Lung (tissue), 12 donors: Measurements from ENCODE around the gene MNX1. TPM values are rescaled to one million over a fixed set of nuclear protein-coding genes. Genes with fewer than 3 reads are reported as not detected.

Source experiments
- ATAC-seq: fragments of 200-7000 bp; cut with Tn5 transposase; one replicate; pipeline ENCODE4 v1.9.1; 2020; ENCODE audit warnings: moderate number of reproducible peaks; ENCODE audit not compliant: insufficient read depth, low FRiP score
- DNase-seq, 3 donors: peaks; one replicate each; pipeline ENCODE4 v3.0.0-alpha.2; 2013 to 2017
- H3K27ac ChIP-seq, 2 donors: one replicate each; pipeline ENCODE4 v1.5.1; 2013; ENCODE audit warnings: mild to moderate bottlenecking in 2 of 2, moderate library complexity in 2 of 2, control low read depth in 1 of 2, inconsistent platforms in 1 of 2, low read depth in 1 of 2, low read length in 1 of 2
- H3K27me3 ChIP-seq, 3 donors: one replicate each; pipeline ENCODE4 v1.5.1; 2013; ENCODE audit warnings: low read length in 2 of 3; ENCODE audit not compliant: control insufficient read depth in 3 of 3, insufficient read depth in 3 of 3
- H3K36me3 ChIP-seq, 4 donors: one replicate each; pipeline ENCODE4 v1.5.1; 2013; ENCODE audit warnings: low read length in 4 of 4, mild to moderate bottlenecking in 1 of 4, moderate library complexity in 1 of 4; ENCODE audit not compliant: control insufficient read depth in 4 of 4, insufficient read depth in 4 of 4
- H3K4me1 ChIP-seq, 5 donors: one replicate each; pipeline ENCODE4 v1.5.1; 2013; ENCODE audit warnings: low read length in 5 of 5, mild to moderate bottlenecking in 2 of 5, moderate library complexity in 1 of 5; ENCODE audit not compliant: control insufficient read depth in 5 of 5, insufficient read depth in 5 of 5
- H3K4me3 ChIP-seq: one replicate; pipeline ENCODE4 v1.5.1; 2013; ENCODE audit warnings: mild to moderate bottlenecking, control low read depth, moderate library complexity
- H3K9ac ChIP-seq, 2 donors: one replicate each; pipeline ENCODE4 v1.5.1; 2013; ENCODE audit warnings: low read length in 2 of 2, control low read depth in 1 of 2; ENCODE audit not compliant: insufficient read depth in 1 of 2
- H3K9me3 ChIP-seq, 4 donors: one replicate each; pipeline ENCODE4 v1.5.1; 2013; ENCODE audit warnings: low read length in 3 of 4, mild to moderate bottlenecking in 1 of 4, moderate library complexity in 1 of 4; ENCODE audit not compliant: control insufficient read depth in 4 of 4, insufficient read depth in 3 of 4
- CTCF ChIP-seq: IDR thresholded peaks from 2 replicates; pipeline ENCODE4 v1.5.1; 2012; ENCODE audit warnings: mild to moderate bottlenecking; ENCODE audit errors: control extremely low read depth, extremely low read depth
- WGBS, 2 donors: extraction: QIAGEN DNeasy Blood & Tissue Kit; methylation state at CpG; one replicate each; pipeline ENCODE4 v1.1.7; 2013; 5-methylcytosine and 5-hydroxymethylcytosine counted together
- polyA plus RNA-seq, 2 donors: library from polyadenylated mRNA; stranded (reverse); fragments of 200-250 nt; gene quantifications; one replicate each; pipeline ENCODE4 v1.2.1, GENCODE V29; 2013
- total RNA-seq, 2 donors: library from RNA; depleted of rRNA in 1 of 2; stranded (reverse); fragments of >200 nt in 1 of 2; gene quantifications; one replicate each; pipeline ENCODE4 v1.2.1, GENCODE V29; 2014 to 2021
- donor health status: control.
- donor health status: control.
- donor health status: Bipolar disorder and iron deficiency.
- donor health status: healthy.
- donor health status: DM: yes; HTN: yes; CAD: no.

The MNX1 gene
- total and polyA plus RNA-seq, 4 donors, result 0.10 to 1.4 TPM; not detected in 2

- no peak for DNase-seq
- H3K4me1 ChIP-seq, result peaks cover 0 to 17% (median 4%) of the 10 kb centered on the region in 5 donors
- no peak overlapping the region for H3K9ac ChIP-seq
Measured at GRCh38 chr7:157014635-157015555, 4.4 kb upstream of the MNX1 start.

GRCh38 chr7:157013602-157014549 lies 3.4 kb upstream of the MNX1 start:
- Histone ChIP-seq H3K27ac (no peak overlapping the region), H3K4me3 (no peak overlapping the region), H3K36me3 (no peaks in the 10 kb centered on the region), H3K9ac (no peak overlapping the region), H3K4me1 (peaks cover 0 to 20% (median 9%) of the 10 kb centered on the region in 5 donors), H3K27me3 (peaks cover 37 to 78% (median 76%) of the 10 kb centered on the region in 3 donors), H3K9me3 (peaks cover 0 to 4% (median 0%) of the 10 kb centered on the region in 4 donors)
- TF ChIP-seq CTCF, result no peak
- no peak for ATAC-seq
- DNase-seq, result no peak
- WGBS, 2 donors, result 24 to 27% methylated on average over 13 of the region's 13 CpGs

More at GRCh38 chr7:157014635-157015555, 4.4 kb upstream of the MNX1 start:
- Histone ChIP-seq H3K27me3 (peaks cover 31 to 82% (median 82%) of the 10 kb centered on the region in 3 donors), H3K4me3 (no peak overlapping the region), H3K9me3 (peaks cover 0 to 6% (median 0%) of the 10 kb centered on the region in 4 donors), H3K36me3 (no peaks in the 10 kb centered on the region), H3K27ac (no peak overlapping the region)
- ATAC-seq, result no peak
- TF ChIP-seq CTCF, result no peak
- WGBS, 2 donors, result 22 to 35% methylated on average over 12 of the region's 12 CpGs

GRCh38 chr7:157013101-157013500 lies 2.6 kb upstream of the MNX1 start:
- H3K9ac ChIP-seq, result no peak overlapping the region
- ATAC-seq, result no peak
- H3K4me1 ChIP-seq, result peaks cover 0 to 21% (median 11%) of the 10 kb centered on the region in 5 donors
- TF ChIP-seq CTCF, result no peak
- H3K4me3 ChIP-seq, result no peak overlapping the region
- H3K27me3 ChIP-seq, result peaks cover 36 to 77% (median 75%) of the 10 kb centered on the region in 3 donors
- no peak for DNase-seq
- H3K36me3 ChIP-seq, result no peaks in the 10 kb centered on the region
- H3K9me3 ChIP-seq, result peaks cover 0 to 4% (median 0%) of the 10 kb centered on the region in 4 donors
- no peak overlapping the region for H3K27ac ChIP-seq
